HL-60 (cell line): ENCODE measurements around the gene GALNT14.

Experiments
- POLR2AphosphoS5 ChIP-seq: IDR thresholded peaks from 2 replicates; pipeline ENCODE4 v1.6.1; 2012; ENCODE audit warnings: low read depth
- TF ChIP-seq, protein P1 (sequence below): IDR thresholded peaks from one replicate; pipeline ENCODE4 v1.5.1; 2011; ENCODE audit warnings: low read length, control low read depth, inconsistent platforms; ENCODE audit not compliant: insufficient read depth
- TF ChIP-seq, protein P2 (sequence below): IDR thresholded peaks from 2 replicates; pipeline ENCODE4 v1.6.1; 2012; ENCODE audit warnings: low read depth; ENCODE audit not compliant: insufficient replicate concordance

DNA sequence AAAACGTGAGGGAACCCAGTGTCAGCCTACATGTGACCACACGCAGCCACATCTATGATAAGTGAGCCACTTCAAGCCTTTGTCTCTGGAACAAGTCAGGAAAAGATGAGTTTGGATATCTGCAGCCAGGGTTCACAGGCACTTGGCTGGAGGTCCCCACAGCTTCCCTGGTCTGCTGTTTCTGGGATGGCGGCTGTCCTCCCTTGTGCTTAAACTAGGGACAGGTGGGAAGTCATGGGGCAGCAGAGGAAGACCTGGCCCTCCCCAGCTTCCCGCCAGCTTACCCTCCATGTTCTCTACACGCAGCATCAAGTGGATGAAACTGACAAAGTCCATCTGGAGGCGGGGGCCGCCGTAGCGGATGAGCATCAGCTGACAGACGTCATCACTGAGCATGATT, 38.5 kb upstream of the GALNT14 start:
- TF ChIP-seq, protein P1, sequence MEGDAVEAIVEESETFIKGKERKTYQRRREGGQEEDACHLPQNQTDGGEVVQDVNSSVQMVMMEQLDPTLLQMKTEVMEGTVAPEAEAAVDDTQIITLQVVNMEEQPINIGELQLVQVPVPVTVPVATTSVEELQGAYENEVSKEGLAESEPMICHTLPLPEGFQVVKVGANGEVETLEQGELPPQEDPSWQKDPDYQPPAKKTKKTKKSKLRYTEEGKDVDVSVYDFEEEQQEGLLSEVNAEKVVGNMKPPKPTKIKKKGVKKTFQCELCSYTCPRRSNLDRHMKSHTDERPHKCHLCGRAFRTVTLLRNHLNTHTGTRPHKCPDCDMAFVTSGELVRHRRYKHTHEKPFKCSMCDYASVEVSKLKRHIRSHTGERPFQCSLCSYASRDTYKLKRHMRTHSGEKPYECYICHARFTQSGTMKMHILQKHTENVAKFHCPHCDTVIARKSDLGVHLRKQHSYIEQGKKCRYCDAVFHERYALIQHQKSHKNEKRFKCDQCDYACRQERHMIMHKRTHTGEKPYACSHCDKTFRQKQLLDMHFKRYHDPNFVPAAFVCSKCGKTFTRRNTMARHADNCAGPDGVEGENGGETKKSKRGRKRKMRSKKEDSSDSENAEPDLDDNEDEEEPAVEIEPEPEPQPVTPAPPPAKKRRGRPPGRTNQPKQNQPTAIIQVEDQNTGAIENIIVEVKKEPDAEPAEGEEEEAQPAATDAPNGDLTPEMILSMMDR = no peak
- no peak for TF ChIP-seq POLR2AphosphoS5
- TF ChIP-seq, protein P2, sequence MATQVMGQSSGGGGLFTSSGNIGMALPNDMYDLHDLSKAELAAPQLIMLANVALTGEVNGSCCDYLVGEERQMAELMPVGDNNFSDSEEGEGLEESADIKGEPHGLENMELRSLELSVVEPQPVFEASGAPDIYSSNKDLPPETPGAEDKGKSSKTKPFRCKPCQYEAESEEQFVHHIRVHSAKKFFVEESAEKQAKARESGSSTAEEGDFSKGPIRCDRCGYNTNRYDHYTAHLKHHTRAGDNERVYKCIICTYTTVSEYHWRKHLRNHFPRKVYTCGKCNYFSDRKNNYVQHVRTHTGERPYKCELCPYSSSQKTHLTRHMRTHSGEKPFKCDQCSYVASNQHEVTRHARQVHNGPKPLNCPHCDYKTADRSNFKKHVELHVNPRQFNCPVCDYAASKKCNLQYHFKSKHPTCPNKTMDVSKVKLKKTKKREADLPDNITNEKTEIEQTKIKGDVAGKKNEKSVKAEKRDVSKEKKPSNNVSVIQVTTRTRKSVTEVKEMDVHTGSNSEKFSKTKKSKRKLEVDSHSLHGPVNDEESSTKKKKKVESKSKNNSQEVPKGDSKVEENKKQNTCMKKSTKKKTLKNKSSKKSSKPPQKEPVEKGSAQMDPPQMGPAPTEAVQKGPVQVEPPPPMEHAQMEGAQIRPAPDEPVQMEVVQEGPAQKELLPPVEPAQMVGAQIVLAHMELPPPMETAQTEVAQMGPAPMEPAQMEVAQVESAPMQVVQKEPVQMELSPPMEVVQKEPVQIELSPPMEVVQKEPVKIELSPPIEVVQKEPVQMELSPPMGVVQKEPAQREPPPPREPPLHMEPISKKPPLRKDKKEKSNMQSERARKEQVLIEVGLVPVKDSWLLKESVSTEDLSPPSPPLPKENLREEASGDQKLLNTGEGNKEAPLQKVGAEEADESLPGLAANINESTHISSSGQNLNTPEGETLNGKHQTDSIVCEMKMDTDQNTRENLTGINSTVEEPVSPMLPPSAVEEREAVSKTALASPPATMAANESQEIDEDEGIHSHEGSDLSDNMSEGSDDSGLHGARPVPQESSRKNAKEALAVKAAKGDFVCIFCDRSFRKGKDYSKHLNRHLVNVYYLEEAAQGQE = no peak
